Endothelial cell of umbilical vein (primary cell): ENCODE results near the gene VSNL1. TPM values are rescaled to one million over a fixed set of nuclear protein-coding genes. Genes with fewer than 3 reads are reported as not detected.

Experiments used
- BruUV-seq: library from RNA; stranded (reverse); fragments of 400-500 nt; replicated peaks from 2 replicates; lab custom pipeline; 2021; lab: Mats Ljungman, UMichigan
- CTCF ChIA-PET: fragments of 300-600, 350-600 bp; sonication (Branson Sonifier 250); formaldehyde crosslinking; loops from one replicate; lab custom pipeline; 2021; ENCODE audit warnings: antibody characterized with exemption, inconsistent platforms; lab: Charles Lee
- POLR2A ChIA-PET: fragments of 300-600, 350-600 bp; sonication (Branson Sonifier 250); formaldehyde crosslinking; loops from one replicate; lab custom pipeline; 2021; ENCODE audit warnings: antibody characterized with exemption, inconsistent platforms; lab: Charles Lee
- DNase-seq: peaks from one replicate; pipeline ENCODE4 v3.0.0-alpha.2; 2011; ENCODE audit warnings: low read depth, low spot score
- FAIRE-seq: peaks from 2 replicates; lab custom pipeline; 2011; peaks lifted over from hg19 to GRCh38; lab: Jason Lieb, UNC
- H2AFZ ChIP-seq: 2 replicates; pipeline ENCODE4 v1.6.0; 2012; ENCODE audit warnings: low read depth, low read length, control low read depth, inconsistent platforms
- H3K27ac ChIP-seq: 2 replicates; pipeline ENCODE4 v1.5.1; 2011; ENCODE audit warnings: low read depth, mild to moderate bottlenecking, control low read depth, low read length, moderate library complexity; ENCODE audit not compliant: insufficient read depth
- H3K27me3 ChIP-seq, 2 experiments: 2 replicates each; pipeline versions ENCODE4 v1.6.0 to v1.6.1; 2011; ENCODE audit warnings: low read length in 2 of 2, mixed read lengths in 1 of 2; ENCODE audit not compliant: control insufficient read depth in 2 of 2, insufficient read depth in 2 of 2
- H3K36me3 ChIP-seq, 2 experiments: 2 replicates in 1 of 2; 3 replicates in 1 of 2; pipeline ENCODE4 v1.5.1; 2011; ENCODE audit warnings: low read length in 2 of 2, mild to moderate bottlenecking in 1 of 2, moderate library complexity in 1 of 2; ENCODE audit not compliant: control insufficient read depth in 2 of 2, insufficient read depth in 2 of 2; ENCODE audit errors: extremely low read depth in 1 of 2
- H3K4me1 ChIP-seq: 3 replicates; pipeline ENCODE4 v1.5.1; 2011; ENCODE audit warnings: mild to moderate bottlenecking, low read length; ENCODE audit not compliant: control insufficient read depth, insufficient read depth; ENCODE audit errors: extremely low read depth
- H3K4me2 ChIP-seq: 2 replicates; pipeline ENCODE4 v1.6.1; 2011; ENCODE audit warnings: low read length, control low read depth, mixed read lengths; ENCODE audit not compliant: insufficient read depth
- H3K4me3 ChIP-seq, 3 experiments: fragments of 200-600 bp in 1 of 3; sonication (generic), shearing (Covaris generic) in 1 of 3; replicated peaks in 1 of 3; 2 replicates each; pipeline ENCODE4 v1.5.1; 2011 to 2016; ENCODE audit warnings: control low read depth in 3 of 3, low read length in 3 of 3, mild to moderate bottlenecking in 2 of 3, inconsistent platforms in 1 of 3, low read depth in 1 of 3, moderate library complexity in 1 of 3; ENCODE audit not compliant: insufficient read depth in 1 of 3
- H3K79me2 ChIP-seq: 2 replicates; pipeline ENCODE4 v1.6.0; 2012; ENCODE audit warnings: low read length, inconsistent platforms; ENCODE audit not compliant: control insufficient read depth, insufficient read depth
- H3K9ac ChIP-seq: replicated peaks from 2 replicates; pipeline ENCODE3; 2011; ENCODE audit warnings: low read length, control low read depth; ENCODE audit not compliant: insufficient read depth; ENCODE audit errors: extremely low read depth
- H3K9me1 ChIP-seq: replicated peaks from 3 replicates; pipeline ENCODE4 v1.6.0; 2011; ENCODE audit warnings: mild to moderate bottlenecking, low read length; ENCODE audit not compliant: control insufficient read depth, insufficient read depth; ENCODE audit errors: extremely low read depth
- H3K9me3 ChIP-seq: replicated peaks from 2 replicates; pipeline ENCODE4 v1.5.1; 2012; ENCODE audit warnings: low read length, inconsistent platforms; ENCODE audit not compliant: control insufficient read depth, insufficient read depth
- H4K20me1 ChIP-seq: replicated peaks from 2 replicates; pipeline ENCODE3; 2011; ENCODE audit warnings: mild to moderate bottlenecking, low read length; ENCODE audit not compliant: control insufficient read depth, insufficient read depth; ENCODE audit errors: extremely low read depth
- CTCF ChIP-seq, 2 donors: IDR thresholded peaks; 1 replicate in 1 of 2; 2 replicates in 1 of 2; pipeline ENCODE4 v1.5.1; 2011; ENCODE audit warnings: low read length in 2 of 2, mild to moderate bottlenecking in 2 of 2, moderate library complexity in 2 of 2, control low read depth in 1 of 2, inconsistent platforms in 1 of 2, low read depth in 1 of 2; ENCODE audit not compliant: insufficient read depth in 1 of 2; ENCODE audit errors: extremely low read depth in 1 of 2
- EZH2 ChIP-seq: IDR thresholded peaks from 2 replicates; pipeline ENCODE4 v1.6.1; 2012; ENCODE audit warnings: borderline replicate concordance, low read depth, mild to moderate bottlenecking, moderate library complexity, low read length, inconsistent platforms; ENCODE audit not compliant: severe bottlenecking
- FOS ChIP-seq: IDR thresholded peaks from 2 replicates; pipeline ENCODE4 v1.6.1; 2011; ENCODE audit warnings: mild to moderate bottlenecking, low read length, moderate library complexity, borderline replicate concordance; ENCODE audit not compliant: insufficient read depth
- GATA2 ChIP-seq: IDR thresholded peaks from 2 replicates; pipeline ENCODE4 v1.7.0; 2011; ENCODE audit warnings: low read depth, mild to moderate bottlenecking, moderate library complexity, mixed read lengths, low read length; ENCODE audit not compliant: insufficient read length, insufficient read depth
- JUN ChIP-seq: IDR thresholded peaks from 2 replicates; pipeline ENCODE4 v1.6.1; 2011; ENCODE audit warnings: borderline replicate concordance, low read depth; ENCODE audit not compliant: insufficient read length, insufficient read depth
- MAX ChIP-seq: IDR thresholded peaks from 2 replicates; pipeline ENCODE4 v1.6.1; 2011; ENCODE audit not compliant: insufficient read depth, insufficient read length
- POLR2A ChIP-seq: IDR thresholded peaks from 2 replicates; pipeline ENCODE4 v1.6.1; 2012; ENCODE audit warnings: low read depth, mild to moderate bottlenecking, control low read depth, low read length
- POLR2AphosphoS5 ChIP-seq: IDR thresholded peaks from 2 replicates; pipeline ENCODE4 v1.6.1; 2012; ENCODE audit warnings: low read depth, mild to moderate bottlenecking, control low read depth, low read length, moderate library complexity; ENCODE audit not compliant: insufficient read depth
- dilution Hi-C: fragments of 300-500 bp; cut with MboI; formaldehyde crosslinking; loops from one replicate; pipeline ENCODE4 v1.15.0; 2019; ENCODE audit warnings: low sequenced_read_pairs; ENCODE audit not compliant: extremely low pct_ligation_motif_present
- intact Hi-C: fragments of 100-400 bp; cut with micrococcal nuclease; formaldehyde crosslinking; loops from one replicate; pipeline ENCODE4 v1.10.0; 2022
- polyA plus RNA-seq, 4 experiments: library from polyadenylated mRNA; depleted of rRNA in 3 of 4; stranded (reverse) in 3 of 4; unstranded in 1 of 4; fragments of >200 nt; gene quantifications; 2 replicates each; pipeline versions ENCODE4 v1.2.1 to v1.2.3, GENCODE V29; 2011 to 2012; ENCODE audit warnings: missing spikeins in 1 of 4
- total RNA-seq: library from RNA; stranded (reverse); gene quantifications from 2 replicates; pipeline ENCODE4 v1.2.3, GENCODE V29; 2021

Gene VSNL1
- total and polyA plus RNA-seq, 2 donors (not counting 3 experiments of a cell fraction or from before 2014, with no cell fraction given) = not detected

DNA sequence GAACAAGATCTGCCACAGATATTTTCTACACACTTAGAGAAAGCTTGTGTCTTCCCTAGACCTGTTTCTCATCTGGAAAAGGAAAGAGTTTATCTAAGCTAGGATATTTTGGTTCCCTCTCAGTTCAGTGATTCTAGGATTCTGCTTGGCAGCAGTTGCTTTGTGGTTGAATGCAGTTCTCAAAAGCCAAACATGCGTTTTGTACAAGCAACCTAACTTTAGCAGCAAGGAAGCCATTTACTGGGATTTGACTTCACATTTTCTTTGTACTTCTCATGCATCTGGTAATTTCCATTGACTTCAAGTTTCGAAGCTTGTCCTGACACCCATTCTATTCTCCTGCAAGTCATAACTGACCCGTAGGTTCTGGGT, 33.3 kb downstream of the VSNL1 start:
- Histone ChIP-seq H3K79me2 (no peaks in the 10 kb centered on the region), H3K9ac (no peak overlapping the region), H3K4me1 (no peaks in the 10 kb centered on the region), H3K9me3 (no peaks in the 10 kb centered on the region), H2AFZ (no peak overlapping the region), H3K9me1 (no peaks in the 10 kb centered on the region), H3K27me3 (no peaks in the 10 kb centered on the region), H3K36me3 (no peaks in the 10 kb centered on the region), H4K20me1 (no peaks in the 10 kb centered on the region), H3K4me3 (no peak overlapping the region), H3K27ac (no peak overlapping the region), H3K4me2 (no peak overlapping the region)
- dilution Hi-C loops (no loop called here), intact Hi-C loops (no loop called here)
- ChIA-PET POLR2A (no interaction called here), CTCF (no interaction called here)
- TF ChIP-seq FOS = no peak
- TF ChIP-seq GATA2 = no peak
- no peak for TF ChIP-seq POLR2A
- TF ChIP-seq EZH2 = no peak
- no peak for TF ChIP-seq CTCF (IDR thresholded peaks at IDR 0.05; ENCODE audit: extremely low read depth in 1 of 2, insufficient read depth in 1 of 2, low read depth in 1 of 2, low read length in 2 of 2)
- no peak for TF ChIP-seq JUN
- no peak for TF ChIP-seq POLR2AphosphoS5
- TF ChIP-seq MAX = no peak
- BruUV-seq = no TSS peak
- no peak for FAIRE-seq
- no peak for DNase-seq
